CD4-positive, alpha-beta T cell treated with Interleukin-21 for 1 hour (primary cell): ENCODE measurements around the gene ALK.
"Not testable (repeated sequence)": the region's sequence is repeated elsewhere in the genome, so short reads cannot be mapped to it uniquely, and the experiment has no call there.

ENCODE experiments used
- DNase-seq: peaks from one replicate; pipeline ENCODE4 v3.0.0-alpha.2; 2020

ALK gene

GRCh38 chr2:29261003-29261402 is 660.4 kb downstream of the ALK start:
- no peak for DNase-seq

- no peak for DNase-seq
Observed at GRCh38 chr2:29260142-29260772, 661.1 kb downstream of the ALK start.

DNA sequence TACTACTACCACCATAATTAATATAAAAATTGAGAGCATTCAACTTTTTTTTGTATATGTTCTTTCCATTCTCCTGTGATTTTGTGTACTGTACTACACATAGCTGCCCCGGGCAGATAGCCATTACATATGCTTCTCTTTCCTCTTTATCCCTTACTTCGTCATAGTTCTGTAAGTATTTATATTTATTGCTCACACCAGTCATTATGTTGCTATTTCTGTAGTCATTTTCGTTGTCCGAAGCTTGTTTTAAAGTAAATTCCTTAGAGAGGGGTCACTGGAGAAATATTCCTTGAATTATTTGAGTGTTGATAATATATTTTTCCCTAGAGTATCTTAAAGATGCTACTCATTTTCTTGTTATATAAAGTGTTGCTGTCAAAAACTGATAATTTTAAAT is 662.2 kb downstream of the ALK start:
- no peak for DNase-seq

DNA sequence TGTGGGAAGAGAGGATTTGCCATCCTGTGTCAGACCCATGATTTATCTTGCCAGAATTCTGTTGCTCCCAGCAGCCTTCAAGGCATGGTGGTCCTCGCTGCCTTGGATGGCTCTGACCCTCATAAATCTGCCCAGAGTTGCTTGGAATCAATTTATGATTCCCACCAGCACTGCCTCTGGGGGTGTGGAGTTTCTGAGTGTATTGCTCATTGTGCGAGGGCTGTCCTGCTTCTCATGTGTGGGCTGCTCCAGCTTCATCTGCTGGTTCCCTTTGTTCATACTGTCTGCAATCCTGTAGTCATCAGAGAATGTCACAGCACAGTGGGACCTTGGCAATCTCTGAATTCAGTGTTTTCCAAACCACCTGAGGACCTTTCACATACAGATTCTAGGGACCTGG is 666.4 kb downstream of the ALK start:
- DNase-seq = no peak

- not testable (repeated sequence) for DNase-seq
Observed at GRCh38 chr2:29253495-29254275, 667.7 kb downstream of the ALK start.

GRCh38 chr2:29253026-29253425 is 668.4 kb downstream of the ALK start:
- DNase-seq = no peak

DNA sequence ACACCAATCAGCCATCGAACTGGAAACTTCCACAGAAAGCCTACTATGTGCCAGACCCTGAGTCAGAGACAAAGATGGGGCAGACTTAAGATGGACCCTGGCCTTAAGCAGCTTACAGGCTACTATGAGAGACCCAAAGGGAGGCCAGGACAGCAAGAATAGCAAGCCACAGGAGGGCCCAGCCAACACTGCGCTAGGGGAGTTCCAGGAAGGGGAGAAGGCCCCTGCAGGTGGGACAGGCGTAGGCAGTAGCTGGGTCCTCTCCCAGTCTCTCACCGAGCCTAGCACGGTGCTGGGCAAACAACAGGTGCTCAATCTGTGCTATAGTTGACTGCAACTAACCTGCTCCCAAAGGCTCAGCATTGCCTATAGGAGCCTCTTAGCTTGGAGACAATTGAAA is 670.0 kb downstream of the ALK start:
- DNase-seq = no peak

DNA sequence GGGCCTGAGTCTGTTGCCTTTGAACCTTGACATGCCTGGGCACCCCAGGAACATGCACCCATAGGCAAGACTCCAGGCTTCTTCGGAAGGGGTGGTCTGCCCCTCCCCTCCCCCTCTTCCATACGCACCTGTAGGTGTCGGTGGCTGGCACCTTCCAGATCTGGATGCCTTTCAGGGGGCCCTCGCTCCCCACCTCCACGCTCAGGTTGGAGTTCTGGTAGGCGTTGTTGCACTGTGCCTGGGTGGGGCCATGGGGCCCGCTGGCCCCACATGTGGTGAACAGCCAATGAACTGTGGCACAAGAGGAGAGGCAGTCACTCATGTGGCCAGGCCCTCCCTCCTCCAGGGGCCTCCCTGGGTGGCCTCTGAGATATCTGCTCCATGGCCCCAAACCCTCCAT is 670.4 kb downstream of the ALK start:
- no peak for DNase-seq

- DNase-seq = no peak
Observed at GRCh38 chr2:29249666-29250253, 671.6 kb downstream of the ALK start.

- DNase-seq = no peak
Observed at GRCh38 chr2:29247336-29247914, 674.0 kb downstream of the ALK start.

GRCh38 chr2:29246383-29247300 is 674.7 kb downstream of the ALK start:
- no peak for DNase-seq

DNA sequence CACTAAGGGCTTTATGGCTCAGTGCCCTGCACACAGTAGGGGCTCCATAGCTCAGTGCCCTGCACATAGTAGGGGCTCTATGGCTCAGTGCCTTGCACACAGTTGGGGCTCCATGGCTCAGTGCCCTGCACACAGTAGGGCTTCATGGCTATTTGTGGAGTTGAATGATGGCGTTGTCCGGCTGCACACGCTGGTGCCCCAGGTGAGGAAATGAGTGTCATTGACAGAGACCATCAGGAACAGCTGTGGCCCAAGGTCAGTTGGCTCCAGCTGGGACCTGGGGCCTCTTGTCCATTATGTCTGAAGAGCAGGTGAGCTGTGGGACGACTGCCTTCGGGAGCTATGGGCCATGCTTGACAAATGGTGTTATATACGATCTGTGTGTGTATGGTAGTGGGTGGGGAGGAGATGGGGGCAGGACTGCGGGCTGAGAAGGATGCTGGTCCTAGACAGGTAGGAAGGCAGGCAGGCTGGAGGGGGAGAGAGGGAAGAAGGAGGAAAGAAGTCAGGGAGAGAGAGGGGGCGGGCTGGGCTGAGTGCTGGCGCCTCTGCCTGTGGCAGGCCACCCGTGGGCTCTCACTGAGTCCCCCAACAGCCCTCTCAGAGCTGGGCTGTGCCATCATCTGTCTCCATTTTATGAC is 675.5 kb downstream of the ALK start:
- no peak for DNase-seq

- not testable (repeated sequence) for DNase-seq
Observed at GRCh38 chr2:29245035-29245741, 676.2 kb downstream of the ALK start.

DNA sequence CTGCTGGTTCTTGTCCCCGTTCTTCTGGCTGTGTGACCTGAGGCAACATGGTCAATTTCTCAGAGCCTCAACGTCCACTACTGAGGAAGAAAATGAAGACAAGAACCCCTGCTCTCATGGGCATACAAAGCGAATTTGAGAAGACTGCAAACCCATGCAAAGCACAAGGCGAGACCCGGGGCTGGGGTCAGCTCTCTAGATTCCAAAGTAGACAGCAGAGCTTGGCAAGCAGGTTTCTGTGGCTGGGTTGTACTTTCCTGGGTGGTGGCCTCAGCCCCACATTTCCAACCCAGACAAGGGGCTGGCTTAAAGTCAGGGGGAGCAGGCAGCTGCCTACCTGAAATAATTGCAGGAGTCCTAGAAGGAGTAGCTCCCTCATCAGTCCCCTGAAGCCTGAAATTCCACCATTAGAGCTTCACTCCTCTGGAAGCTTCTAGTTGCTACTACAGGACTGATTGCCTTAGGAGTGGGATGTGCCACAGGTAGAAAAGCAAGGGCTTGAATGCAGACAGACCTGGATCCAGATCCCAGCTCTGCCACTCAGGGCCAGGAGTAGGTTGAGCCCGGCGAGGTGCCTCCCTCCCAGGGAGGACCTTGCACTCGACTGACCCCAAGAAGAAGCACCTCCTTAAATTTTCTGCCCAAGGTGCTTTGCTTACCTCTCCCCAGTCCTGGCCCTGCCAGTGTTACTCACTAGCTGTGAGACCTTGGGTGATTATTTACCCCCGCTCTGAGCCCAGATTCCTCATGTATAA is 678.6 kb downstream of the ALK start:
- DNase-seq = no peak

GRCh38 chr2:29241955-29242565 is 679.3 kb downstream of the ALK start:
- DNase-seq = no peak

- DNase-seq = no peak
Observed at GRCh38 chr2:29241341-29241740, 680.0 kb downstream of the ALK start.

DNA sequence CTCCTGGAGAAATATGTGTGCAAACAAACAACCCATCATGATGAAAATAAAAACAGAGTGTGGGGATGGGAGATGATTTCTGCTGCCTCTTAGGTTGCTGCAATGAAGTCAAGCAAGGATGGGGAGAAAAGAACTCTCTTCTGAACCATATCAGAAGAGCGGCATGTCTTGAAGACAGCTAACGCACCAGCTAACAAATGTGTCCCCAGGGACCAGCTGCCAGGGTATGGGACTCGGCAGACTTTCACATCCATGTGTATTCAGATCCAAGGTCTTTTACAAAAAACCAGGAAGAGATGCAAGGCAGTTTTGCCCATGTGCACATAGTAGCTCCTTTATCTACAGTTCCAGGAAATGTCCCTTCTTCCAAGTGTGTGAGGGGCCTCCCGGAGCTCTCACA is 680.8 kb downstream of the ALK start:
- no peak for DNase-seq

DNA sequence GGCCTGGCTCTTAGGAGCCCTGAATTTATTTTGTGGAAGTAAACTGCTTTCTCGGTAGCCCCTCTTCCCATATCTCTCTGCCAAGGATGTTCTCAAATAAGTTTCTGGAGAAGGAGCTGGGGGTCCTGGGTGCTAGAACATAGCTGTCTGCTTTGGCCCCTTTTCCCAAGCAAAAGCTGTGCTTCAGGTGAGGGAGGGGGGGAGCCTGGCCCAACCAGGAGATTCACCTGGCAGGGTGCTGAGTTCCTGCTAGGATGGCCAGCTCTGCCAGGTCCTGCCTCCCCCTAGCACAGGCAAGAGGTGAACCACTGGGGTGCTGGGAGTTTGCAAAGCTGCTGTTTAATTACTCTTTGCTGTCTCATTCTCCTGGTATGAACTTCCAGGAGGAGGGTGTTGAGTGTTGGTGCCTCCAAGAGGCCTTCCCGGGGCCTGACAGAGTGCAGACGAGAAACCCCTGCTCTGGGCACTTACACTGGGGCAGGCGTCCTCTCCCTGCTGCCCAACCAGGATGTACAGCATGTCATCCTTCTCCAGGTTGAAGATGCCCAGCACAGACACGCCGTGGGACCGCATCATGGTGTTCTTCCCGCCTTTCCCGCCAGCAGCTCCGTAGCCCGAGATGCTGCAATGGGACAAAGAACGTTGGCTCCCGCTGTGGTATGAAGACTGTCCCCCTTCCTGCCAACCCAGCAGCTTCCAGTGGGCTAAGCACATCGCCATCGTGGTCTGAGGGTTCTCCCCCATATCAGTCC is 682.0 kb downstream of the ALK start:
- no peak for DNase-seq

DNA sequence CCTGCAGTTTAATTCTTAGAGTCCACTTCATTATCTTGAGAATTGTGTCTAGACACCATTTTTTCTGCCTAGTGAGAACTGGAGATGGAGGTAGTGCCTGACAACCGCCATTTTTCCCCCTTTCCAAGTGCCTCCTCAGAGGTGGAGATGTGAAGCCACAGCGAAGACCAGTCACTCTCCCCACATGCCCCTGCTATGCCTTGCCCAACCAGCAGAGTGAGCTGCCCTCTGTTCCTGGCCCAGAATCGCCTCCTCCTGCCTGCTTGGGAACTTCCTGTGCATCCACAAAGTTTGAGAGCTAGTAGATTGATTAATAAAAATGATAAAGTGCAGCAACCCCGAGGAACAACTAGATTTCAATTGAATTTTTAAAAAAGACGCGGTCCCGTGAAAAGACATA is 682.9 kb downstream of the ALK start:
- no peak for DNase-seq

GRCh38 chr2:29236074-29236473 is 685.3 kb downstream of the ALK start:
- DNase-seq = no peak
